GM12874 (cell line): Measurements from ENCODE around the gene LAMC1.

Source experiments
- CTCF ChIP-seq: IDR thresholded peaks from 2 replicates; pipeline ENCODE4 v1.5.1; 2011; ENCODE audit warnings: low read depth, mild to moderate bottlenecking, control low read depth, low read length, moderate library complexity; ENCODE audit not compliant: insufficient read depth

The LAMC1 gene

GRCh38 chr1:183044893-183045649, 21.9 kb downstream of the LAMC1 start:
- TF ChIP-seq CTCF, result no peak

GRCh38 chr1:183048087-183049085, 25.2 kb downstream of the LAMC1 start:
- TF ChIP-seq CTCF, result no peak

GRCh38 chr1:183051546-183051945, 28.3 kb downstream of the LAMC1 start:
- TF ChIP-seq CTCF, result no peak

- no peak for TF ChIP-seq CTCF
These were observed 29.6 kb downstream of the LAMC1 start for GRCh38 chr1:183052861-183053260.

GRCh38 chr1:183058851-183059502, 35.8 kb downstream of the LAMC1 start:
- TF ChIP-seq CTCF, result no peak

- no peak for TF ChIP-seq CTCF
These were observed 38.0 kb downstream of the LAMC1 start for GRCh38 chr1:183061194-183061593.

- no peak for TF ChIP-seq CTCF
These were observed 40.1 kb downstream of the LAMC1 start for GRCh38 chr1:183063349-183063748.
